AG09309 (cell line): ENCODE data around the gene WAC.
"Not testable (repeated sequence)": the region's sequence is repeated elsewhere in the genome, so short reads cannot be mapped to it uniquely, and the experiment has no call there.

ENCODE experiments used
- DNase-seq: peaks from one replicate; pipeline ENCODE4 v3.0.0-alpha.2; 2010; ENCODE audit warnings: low read depth
- H3K4me3 ChIP-seq: 2 replicates; pipeline ENCODE4 v1.5.1; 2011; ENCODE audit warnings: mild to moderate bottlenecking, low read depth, low read length, moderate library complexity; ENCODE audit not compliant: control insufficient read depth
- TF ChIP-seq, protein P1 (sequence below): IDR thresholded peaks from 2 replicates; pipeline ENCODE4 v1.5.1; 2011; ENCODE audit warnings: mild to moderate bottlenecking, low read depth, low read length, inconsistent platforms; ENCODE audit not compliant: insufficient read depth, control insufficient read depth; ENCODE audit errors: missing control alignments

The WAC gene, protein sequence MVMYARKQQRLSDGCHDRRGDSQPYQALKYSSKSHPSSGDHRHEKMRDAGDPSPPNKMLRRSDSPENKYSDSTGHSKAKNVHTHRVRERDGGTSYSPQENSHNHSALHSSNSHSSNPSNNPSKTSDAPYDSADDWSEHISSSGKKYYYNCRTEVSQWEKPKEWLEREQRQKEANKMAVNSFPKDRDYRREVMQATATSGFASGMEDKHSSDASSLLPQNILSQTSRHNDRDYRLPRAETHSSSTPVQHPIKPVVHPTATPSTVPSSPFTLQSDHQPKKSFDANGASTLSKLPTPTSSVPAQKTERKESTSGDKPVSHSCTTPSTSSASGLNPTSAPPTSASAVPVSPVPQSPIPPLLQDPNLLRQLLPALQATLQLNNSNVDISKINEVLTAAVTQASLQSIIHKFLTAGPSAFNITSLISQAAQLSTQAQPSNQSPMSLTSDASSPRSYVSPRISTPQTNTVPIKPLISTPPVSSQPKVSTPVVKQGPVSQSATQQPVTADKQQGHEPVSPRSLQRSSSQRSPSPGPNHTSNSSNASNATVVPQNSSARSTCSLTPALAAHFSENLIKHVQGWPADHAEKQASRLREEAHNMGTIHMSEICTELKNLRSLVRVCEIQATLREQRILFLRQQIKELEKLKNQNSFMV

DNA sequence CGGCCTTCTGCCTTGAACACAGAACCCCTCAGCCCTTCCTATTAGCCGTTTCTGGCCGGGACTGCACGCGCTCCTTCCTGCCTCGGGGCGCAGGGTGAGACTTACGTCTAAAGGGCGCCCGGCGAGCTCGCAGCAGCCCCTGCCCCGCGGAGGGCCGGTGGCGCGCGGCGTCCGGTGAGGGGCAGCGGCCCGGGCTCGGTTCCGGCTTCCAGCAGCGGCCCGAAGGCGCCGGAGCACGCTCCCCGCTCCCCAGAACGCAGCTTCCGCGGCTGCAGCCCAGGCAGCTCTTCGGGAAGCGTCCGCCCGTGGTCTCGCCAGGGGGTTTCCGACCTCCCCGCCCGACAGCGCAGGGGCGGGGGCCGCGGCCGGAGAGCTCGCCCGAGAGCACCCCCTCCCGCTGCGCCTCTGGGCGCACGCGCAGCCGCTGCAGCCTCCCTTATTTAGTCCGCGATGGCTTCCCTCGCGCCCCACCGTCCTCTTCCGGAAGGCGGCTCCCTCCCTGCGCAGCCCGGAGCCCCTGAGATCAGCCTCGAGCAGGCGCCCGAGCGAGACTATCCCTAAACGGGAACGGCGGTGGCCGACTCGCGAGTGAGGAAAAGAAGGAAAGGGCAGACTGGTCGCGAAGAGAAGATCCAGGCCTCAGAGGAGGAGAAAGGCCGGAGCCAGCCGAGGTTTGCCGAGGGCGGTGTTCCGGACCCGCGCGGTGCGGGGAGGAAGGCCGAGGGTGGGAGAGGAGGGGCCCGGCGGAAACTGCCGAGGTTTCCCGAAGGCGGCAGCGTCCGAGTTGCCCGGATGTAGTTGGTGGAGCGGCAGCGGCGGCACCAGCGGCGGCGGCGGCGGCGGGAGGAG lies at the start of gene WAC:
TSS of gene WAC (plus strand) at position 782 of the 849 bp plus-strand sequence. CDS start 462 bp downstream, outside the sequence.
- peak; percentile 63 for DNase-seq
- peak within 1 kb of the TSS; percentile 55 for H3K4me3 ChIP-seq
- TF ChIP-seq, protein P1, sequence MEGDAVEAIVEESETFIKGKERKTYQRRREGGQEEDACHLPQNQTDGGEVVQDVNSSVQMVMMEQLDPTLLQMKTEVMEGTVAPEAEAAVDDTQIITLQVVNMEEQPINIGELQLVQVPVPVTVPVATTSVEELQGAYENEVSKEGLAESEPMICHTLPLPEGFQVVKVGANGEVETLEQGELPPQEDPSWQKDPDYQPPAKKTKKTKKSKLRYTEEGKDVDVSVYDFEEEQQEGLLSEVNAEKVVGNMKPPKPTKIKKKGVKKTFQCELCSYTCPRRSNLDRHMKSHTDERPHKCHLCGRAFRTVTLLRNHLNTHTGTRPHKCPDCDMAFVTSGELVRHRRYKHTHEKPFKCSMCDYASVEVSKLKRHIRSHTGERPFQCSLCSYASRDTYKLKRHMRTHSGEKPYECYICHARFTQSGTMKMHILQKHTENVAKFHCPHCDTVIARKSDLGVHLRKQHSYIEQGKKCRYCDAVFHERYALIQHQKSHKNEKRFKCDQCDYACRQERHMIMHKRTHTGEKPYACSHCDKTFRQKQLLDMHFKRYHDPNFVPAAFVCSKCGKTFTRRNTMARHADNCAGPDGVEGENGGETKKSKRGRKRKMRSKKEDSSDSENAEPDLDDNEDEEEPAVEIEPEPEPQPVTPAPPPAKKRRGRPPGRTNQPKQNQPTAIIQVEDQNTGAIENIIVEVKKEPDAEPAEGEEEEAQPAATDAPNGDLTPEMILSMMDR = no peak

DNA sequence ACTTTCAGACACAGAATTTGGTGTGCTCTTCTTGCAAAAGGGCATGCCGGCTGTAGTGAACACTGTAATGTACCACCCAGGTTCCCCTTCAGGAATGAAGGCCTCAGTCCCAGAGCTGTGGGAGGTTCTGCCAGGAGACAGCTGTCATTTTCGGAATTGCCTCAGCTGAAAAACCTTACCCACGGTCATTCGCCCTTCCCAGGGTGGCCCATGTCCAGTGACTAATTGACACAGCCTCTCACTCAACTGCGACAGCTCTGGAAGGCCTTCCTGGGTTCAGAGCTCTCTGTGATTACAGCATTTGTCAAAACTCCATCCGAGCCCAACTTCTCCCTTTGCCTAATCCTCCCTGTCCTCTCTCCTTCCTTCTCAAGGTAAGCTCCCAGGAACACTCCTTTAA lies 43.7 kb upstream of the WAC start:
- H3K4me3 ChIP-seq = no peak overlapping the region
- DNase-seq = no peak
- TF ChIP-seq, protein P1 = no peak

DNA sequence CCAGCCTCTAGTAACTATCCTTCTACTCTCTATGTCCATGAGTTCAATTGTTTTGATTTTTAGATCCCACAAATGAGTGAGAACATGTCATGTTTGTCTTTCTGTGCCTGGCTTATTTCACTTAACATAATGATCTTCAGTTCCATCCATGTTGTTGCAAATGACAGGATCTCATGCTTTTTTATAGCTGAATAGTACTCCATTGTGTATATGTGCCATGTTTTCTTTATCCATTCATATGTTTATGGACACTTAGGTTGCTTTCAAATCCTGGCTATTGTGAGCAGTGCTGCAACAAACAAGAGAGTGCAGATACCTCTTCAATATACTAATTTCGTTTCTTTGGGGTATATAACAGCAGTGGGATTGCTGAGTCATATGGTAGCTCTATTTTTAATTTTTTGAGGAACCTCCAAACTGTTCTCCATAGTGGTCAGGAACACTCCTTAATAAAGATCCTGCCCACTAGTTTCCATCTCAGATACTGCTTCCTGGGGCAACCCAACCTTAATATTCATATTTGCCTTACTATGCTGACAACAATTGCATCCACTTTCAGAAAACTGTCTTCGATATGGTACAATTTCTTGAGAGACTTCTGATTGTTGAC lies 42.6 kb upstream of the WAC start:
- H3K4me3 ChIP-seq, DNase-seq: not testable (repeated sequence)

DNA sequence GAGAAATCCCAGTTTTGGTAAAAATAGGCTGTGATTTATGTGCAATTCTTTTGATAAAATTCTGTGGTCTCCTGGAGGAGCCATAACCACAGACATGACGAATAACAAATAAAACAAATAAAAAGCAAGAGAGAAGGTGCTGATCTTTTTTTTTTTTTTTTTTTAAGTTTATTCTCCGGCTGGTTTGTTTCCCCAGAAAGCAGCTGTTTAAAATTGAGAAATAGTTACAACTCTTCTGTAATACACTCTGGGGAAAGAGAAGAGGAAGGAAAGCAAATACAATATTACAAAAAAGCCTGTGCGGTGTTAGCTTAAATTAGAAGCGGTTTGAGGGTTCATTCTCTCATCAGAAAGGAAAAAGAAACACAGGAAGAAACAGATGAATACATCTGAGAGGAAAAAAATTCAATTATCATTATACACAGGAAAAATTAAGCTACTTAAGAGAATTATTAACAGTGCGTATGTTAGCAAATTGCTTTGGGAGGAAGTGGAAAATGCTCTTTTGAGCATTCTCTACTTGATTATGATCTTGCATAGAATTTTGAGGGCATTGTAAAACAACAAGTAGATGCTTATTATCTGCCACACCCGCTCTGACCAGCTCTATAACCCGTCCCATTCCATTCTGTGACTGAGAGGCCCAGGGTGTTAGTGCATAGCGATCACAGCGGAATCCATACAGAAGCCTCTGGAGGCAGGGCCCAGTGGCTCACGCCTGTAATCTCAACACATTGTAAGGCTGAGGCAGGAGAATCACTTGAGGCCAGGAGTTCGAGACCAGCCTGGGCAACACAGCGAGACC lies 40.6 kb upstream of the WAC start:
- H3K4me3 ChIP-seq = no peak overlapping the region
- TF ChIP-seq, protein P1 = no peak
- DNase-seq = peak; percentile 10

DNA sequence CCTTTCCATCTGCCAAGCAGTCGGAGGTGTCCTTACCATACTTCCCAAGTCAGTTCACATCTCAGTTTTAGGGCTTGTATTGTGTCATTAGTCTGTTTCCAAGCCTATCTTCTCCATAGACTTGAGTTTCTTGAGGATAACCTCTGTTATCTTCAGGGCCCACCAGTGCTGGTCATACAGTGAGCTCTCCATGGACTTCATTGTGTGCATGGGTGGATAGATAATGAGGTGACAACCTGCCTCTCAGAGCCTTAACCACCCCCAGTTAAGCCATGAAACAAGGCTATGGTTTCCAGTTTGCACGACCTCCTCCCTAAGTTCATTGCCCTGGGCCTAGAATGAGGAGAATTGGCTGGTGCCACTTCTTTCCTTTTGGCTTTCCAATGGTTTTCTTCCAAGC lies 38.5 kb upstream of the WAC start:
- no peak for DNase-seq
- TF ChIP-seq, protein P1 = no peak
- no peak overlapping the region for H3K4me3 ChIP-seq

DNA sequence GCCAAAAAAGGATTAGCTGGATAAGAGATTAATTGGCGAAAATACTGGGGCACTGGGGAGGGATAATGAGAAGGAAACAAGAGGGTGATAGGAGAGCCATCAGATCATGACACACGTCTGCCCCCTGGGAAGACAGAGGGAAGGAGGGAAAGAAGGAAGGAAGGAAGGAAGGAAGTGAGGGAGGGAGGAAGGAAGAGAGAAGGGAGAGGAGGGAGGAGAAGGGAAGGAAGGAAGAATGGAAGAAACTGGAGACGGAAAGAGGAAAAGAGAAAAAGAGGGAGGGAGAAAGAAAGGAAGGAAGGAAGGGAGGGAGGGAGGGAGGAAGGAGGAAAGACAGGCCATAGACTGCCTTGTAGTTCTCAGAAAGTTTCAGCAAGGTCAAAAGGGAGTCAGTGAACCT lies 37.8 kb upstream of the WAC start:
- H3K4me3 ChIP-seq = no peak overlapping the region
- no peak for DNase-seq
- TF ChIP-seq, protein P1 = no peak
